ENCODE data around the gene DPY19L2.
"Not testable (repeated sequence)": the region's sequence is repeated elsewhere in the genome, so short reads cannot be mapped to it uniquely, and the experiment has no call there.

DNA sequence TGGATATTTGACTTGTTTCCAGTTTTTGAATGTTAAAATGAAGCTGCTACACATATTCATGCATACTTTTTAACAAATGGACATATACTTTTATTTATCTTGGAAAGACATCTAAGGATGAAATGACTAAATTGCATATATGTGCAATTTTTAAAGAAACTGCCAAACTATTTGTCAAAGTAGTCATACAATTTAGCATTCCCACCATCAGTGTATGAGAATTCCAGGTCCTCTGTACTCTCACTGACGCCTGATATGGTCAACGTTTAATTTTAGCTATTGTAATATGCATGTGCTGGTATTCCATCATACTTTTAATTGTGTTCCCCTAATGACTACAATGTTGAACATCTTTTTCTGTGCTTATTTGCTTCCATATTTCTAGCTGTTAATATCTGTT is 22.5 kb upstream of the DPY19L2 start:
- TF ChIP-seq, protein P1, sequence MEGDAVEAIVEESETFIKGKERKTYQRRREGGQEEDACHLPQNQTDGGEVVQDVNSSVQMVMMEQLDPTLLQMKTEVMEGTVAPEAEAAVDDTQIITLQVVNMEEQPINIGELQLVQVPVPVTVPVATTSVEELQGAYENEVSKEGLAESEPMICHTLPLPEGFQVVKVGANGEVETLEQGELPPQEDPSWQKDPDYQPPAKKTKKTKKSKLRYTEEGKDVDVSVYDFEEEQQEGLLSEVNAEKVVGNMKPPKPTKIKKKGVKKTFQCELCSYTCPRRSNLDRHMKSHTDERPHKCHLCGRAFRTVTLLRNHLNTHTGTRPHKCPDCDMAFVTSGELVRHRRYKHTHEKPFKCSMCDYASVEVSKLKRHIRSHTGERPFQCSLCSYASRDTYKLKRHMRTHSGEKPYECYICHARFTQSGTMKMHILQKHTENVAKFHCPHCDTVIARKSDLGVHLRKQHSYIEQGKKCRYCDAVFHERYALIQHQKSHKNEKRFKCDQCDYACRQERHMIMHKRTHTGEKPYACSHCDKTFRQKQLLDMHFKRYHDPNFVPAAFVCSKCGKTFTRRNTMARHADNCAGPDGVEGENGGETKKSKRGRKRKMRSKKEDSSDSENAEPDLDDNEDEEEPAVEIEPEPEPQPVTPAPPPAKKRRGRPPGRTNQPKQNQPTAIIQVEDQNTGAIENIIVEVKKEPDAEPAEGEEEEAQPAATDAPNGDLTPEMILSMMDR (IDR thresholded peaks at IDR 0.05), result not testable (repeated sequence)
- TF ChIP-seq POLR2A (IDR thresholded peaks at IDR 0.05; ENCODE audit: low read length), result not testable (repeated sequence)

Data from A549 (cell line).